Activated naive CD8-positive, alpha-beta T cell treated with anti-CD3 and anti-CD28 coated beads for 36 hours (primary cell): Measurements from ENCODE around the gene CTXND1. TPM values are rescaled to one million over a fixed set of nuclear protein-coding genes. Genes with fewer than 3 reads are reported as not detected.

Experiments used
- DNase-seq: peaks from one replicate; pipeline ENCODE4 v3.0.0; 2021
- H3K27ac Mint-ChIP-seq: one replicate; pipeline ENCODE4 v1.8.0; 2022; ENCODE audit warnings: mild to moderate bottlenecking, moderate library complexity, mixed read lengths
- H3K27me3 Mint-ChIP-seq: one replicate; pipeline ENCODE4 v1.8.0; 2022; ENCODE audit warnings: mild to moderate bottlenecking, mixed read lengths
- H3K36me3 Mint-ChIP-seq: one replicate; pipeline ENCODE4 v1.8.0; 2021; ENCODE audit warnings: mild to moderate bottlenecking, mixed read lengths
- H3K4me1 Mint-ChIP-seq: one replicate; pipeline ENCODE4 v1.8.0; 2021; ENCODE audit warnings: mixed read lengths
- H3K4me3 Mint-ChIP-seq: one replicate; pipeline ENCODE4 v1.8.0; 2022; ENCODE audit warnings: mild to moderate bottlenecking, moderate library complexity, mixed read lengths
- H3K9me3 Mint-ChIP-seq: one replicate; pipeline ENCODE4 v1.8.0; 2022; ENCODE audit warnings: mixed read lengths
- total RNA-seq, 2 experiments: library from RNA; stranded (reverse); gene quantifications; one replicate each; pipeline ENCODE4 v1.2.3, GENCODE V29; 2021

The CTXND1 gene
- total RNA-seq, 2 experiments from 2014 or later, result not detected

DNA sequence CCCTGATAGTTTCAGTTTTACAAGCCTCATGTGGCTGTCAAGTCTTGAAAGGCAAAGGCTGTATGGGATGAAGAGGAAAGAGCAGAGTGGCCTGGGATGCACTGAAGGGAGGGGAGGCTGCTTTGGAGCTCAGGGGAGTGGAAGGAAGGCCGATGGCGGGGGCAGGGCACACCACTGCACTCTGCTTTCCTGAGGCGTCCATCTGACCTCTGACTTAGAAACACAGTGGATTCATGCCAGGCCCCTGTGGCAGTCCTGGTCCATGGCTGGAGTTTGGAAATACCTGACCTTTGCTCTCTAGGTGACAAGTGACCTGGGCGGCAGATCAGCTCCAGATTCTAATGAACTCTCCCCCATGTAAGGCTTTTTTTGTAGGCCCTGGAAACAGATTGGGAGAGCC is 80.2 kb downstream of the CTXND1 start:
- H3K27me3 Mint-ChIP-seq, result no peaks in the 10 kb centered on the region
- peaks cover 1% of the 10 kb centered on the region for H3K4me1 Mint-ChIP-seq
- H3K9me3 Mint-ChIP-seq, result no peaks in the 10 kb centered on the region
- no peak overlapping the region for H3K4me3 Mint-ChIP-seq
- no peak overlapping the region for H3K27ac Mint-ChIP-seq
- DNase-seq, result no peak
- peaks cover 8% of the 10 kb centered on the region for H3K36me3 Mint-ChIP-seq

DNA sequence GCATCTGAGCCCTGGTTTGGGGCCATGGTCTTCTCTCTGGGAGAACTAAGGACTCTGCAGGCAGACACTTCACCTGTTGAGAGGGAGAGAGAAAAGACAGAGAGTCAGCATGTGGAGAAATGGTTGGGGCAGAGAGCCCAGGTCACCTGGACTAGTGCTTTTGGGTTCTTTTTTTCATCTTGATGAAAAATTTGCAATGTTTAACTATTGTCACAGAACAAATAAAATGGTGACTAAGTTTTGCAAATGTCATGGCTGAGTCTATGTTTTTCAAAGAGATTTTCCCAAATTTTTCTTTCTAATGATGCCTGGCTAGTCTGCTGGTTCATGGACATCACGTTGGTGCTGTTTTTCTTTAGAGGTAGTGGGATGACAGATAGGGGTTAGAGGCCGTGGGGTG is 81.4 kb downstream of the CTXND1 start:
- H3K4me1 Mint-ChIP-seq, result peaks cover 1% of the 10 kb centered on the region
- H3K27me3 Mint-ChIP-seq, result no peaks in the 10 kb centered on the region
- peaks cover 7% of the 10 kb centered on the region for H3K36me3 Mint-ChIP-seq
- H3K9me3 Mint-ChIP-seq, result no peaks in the 10 kb centered on the region
- DNase-seq, result no peak
- no peak overlapping the region for H3K27ac Mint-ChIP-seq
- no peak overlapping the region for H3K4me3 Mint-ChIP-seq

DNA sequence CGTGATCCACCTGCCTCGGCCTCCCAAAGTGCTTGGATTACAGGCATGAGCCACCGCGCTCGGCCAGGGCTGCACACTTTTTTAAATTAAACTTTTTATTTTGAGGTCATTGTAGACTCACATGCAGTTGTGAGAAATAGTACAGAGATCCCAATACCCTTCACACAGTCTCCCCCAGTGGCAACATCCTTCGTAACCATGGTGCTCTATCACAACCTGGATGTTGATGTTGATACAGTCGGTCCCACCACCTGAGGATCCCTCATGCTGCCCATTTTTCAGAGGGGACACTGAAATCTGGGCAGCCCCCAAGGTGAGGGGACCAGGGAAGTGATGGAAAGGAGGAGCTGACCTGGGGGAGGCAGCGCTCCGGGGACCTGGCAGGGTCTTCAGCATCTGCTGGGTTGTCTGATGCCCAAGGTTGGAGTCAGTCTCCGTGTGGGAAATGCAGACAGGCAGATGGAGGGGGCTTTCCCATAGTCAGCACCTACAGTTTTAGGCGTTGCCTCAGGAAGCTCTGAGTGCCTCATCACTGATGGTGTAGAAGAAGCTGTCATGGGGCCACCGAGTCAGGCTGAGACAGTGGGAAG is 82.2 kb downstream of the CTXND1 start:
- Mint-ChIP-seq H3K9me3 (no peaks in the 10 kb centered on the region), H3K4me3 (no peak overlapping the region), H3K27ac (no peak overlapping the region), H3K27me3 (no peaks in the 10 kb centered on the region), H3K36me3 (peaks cover 7% of the 10 kb centered on the region), H3K4me1 (peaks cover 1% of the 10 kb centered on the region)
- DNase-seq, result no peak

DNA sequence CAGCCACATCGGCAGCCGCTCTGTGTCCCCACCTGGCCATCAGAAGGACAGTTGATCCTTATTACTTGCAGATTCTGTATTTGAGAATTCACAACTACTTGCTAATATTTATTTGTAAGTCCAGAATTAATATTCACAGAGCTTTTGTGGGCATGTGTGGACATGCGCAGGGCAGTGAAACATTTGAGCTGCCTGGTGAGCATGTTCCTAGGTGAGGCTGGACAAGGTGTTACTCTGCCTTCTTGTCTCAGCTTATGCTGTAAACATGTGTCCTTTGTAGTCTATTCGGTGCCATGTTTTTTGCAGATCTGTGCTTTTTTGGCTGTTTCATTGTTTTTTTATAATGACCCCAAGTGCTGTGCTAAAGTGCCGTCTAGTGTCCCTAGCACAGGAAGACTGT is 83.6 kb downstream of the CTXND1 start:
- Mint-ChIP-seq H3K27me3 (no peaks in the 10 kb centered on the region), H3K36me3 (peaks cover 12% of the 10 kb centered on the region), H3K9me3 (no peaks in the 10 kb centered on the region), H3K27ac (no peak overlapping the region), H3K4me3 (no peak overlapping the region), H3K4me1 (peaks cover 1% of the 10 kb centered on the region)
- no peak for DNase-seq

DNA sequence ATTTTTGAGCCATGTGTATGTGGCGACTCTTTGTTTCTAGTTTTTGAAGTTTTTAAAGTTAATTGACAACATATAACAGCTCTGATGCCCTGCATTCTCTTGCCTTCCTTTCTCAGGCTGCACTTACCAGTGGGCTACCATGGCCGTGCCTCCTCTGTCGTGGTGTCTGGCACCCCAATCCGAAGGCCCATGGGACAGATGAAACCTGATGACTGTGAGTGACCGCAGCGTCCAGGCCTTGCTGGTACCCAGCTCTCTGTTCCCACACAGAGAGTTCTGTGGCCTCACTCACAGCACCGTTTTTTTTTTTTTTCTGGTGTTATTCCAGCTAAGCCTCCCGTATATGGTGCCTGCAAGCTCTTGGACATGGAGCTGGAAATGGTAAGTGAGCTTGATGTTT is 84.1 kb downstream of the CTXND1 start:
- H3K36me3 Mint-ChIP-seq, result peaks cover 17% of the 10 kb centered on the region
- no peak overlapping the region for H3K27ac Mint-ChIP-seq
- no peaks in the 10 kb centered on the region for H3K4me1 Mint-ChIP-seq
- no peak for DNase-seq
- H3K27me3 Mint-ChIP-seq, result no peaks in the 10 kb centered on the region
- H3K4me3 Mint-ChIP-seq, result no peak overlapping the region
- H3K9me3 Mint-ChIP-seq, result no peaks in the 10 kb centered on the region

DNA sequence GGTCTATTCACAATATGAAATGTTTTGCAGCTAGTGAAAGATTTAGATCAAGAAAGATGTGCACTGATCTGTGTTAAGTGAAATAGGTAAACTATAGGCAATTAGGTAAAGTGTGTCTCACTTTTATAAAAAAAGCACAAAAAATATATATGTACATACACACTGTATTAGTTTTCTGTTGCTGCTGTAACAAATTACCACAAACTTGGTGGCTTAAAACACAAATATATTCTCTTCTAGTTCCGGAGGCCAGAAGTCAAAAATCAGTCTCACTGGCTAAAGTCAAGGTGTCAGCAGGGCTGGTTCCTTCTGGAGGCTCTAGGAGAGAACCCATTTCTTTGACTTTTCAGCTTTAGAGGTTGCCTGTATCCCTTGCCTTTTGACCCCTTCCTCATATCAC is 88.1 kb downstream of the CTXND1 start:
- peaks cover 17% of the 10 kb centered on the region for H3K4me1 Mint-ChIP-seq
- H3K4me3 Mint-ChIP-seq, result no peak overlapping the region
- H3K27ac Mint-ChIP-seq, result no peak overlapping the region
- no peaks in the 10 kb centered on the region for H3K27me3 Mint-ChIP-seq
- DNase-seq, result no peak
- H3K36me3 Mint-ChIP-seq, result peaks cover 41% of the 10 kb centered on the region
- no peaks in the 10 kb centered on the region for H3K9me3 Mint-ChIP-seq

DNA sequence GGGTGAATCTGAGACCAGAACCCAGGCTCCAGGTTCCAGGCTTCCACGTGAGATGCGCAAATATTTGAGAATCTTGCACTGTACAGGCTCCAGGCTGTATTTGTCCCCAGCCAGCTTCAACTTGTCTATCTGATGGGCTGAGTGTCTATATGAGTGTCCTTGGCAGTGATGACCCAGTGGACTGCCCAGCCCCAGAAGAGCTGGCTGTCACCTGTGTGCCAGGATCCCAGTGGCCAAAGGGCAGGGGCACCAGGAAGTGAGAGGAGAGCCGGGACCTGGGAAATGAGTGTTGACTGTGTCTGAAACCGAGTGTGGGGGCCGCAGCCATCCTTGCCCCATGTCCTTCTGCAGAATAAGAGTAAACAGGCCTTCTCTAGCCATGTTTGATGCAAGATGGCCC is 88.8 kb downstream of the CTXND1 start:
- H3K27ac Mint-ChIP-seq, result no peak overlapping the region
- H3K4me1 Mint-ChIP-seq, result peaks cover 17% of the 10 kb centered on the region
- DNase-seq, result no peak
- H3K4me3 Mint-ChIP-seq, result no peak overlapping the region
- H3K27me3 Mint-ChIP-seq, result no peaks in the 10 kb centered on the region
- no peaks in the 10 kb centered on the region for H3K9me3 Mint-ChIP-seq
- peaks cover 44% of the 10 kb centered on the region for H3K36me3 Mint-ChIP-seq

DNA sequence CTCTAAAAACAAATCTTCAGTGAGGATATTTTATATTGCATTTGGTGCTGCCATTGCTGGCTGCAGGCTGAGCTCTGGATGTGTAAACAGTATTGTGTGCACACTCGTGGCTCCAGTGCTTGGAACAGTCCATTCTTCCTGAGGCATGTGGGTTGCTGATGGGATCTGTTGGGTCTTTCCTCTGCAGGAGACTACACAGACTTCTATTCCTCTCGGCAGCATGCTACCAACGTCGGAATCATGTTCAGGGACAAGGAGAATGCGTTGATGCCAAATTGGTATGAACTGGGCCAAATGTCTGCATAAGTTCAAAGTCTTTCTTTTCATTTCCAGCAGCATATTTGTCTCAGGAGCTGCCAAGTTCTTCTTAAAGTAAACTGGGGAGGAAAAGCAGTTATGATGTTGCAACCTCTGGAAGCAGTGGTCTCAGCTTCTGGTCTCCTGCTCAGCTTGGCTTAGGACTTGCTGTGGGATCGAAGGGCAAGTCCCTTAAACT is 89.9 kb downstream of the CTXND1 start:
- Mint-ChIP-seq H3K4me1 (peaks cover 17% of the 10 kb centered on the region), H3K4me3 (no peak overlapping the region), H3K36me3 (peaks cover 44% of the 10 kb centered on the region), H3K9me3 (no peaks in the 10 kb centered on the region), H3K27ac (no peak overlapping the region), H3K27me3 (no peaks in the 10 kb centered on the region)
- no peak for DNase-seq

DNA sequence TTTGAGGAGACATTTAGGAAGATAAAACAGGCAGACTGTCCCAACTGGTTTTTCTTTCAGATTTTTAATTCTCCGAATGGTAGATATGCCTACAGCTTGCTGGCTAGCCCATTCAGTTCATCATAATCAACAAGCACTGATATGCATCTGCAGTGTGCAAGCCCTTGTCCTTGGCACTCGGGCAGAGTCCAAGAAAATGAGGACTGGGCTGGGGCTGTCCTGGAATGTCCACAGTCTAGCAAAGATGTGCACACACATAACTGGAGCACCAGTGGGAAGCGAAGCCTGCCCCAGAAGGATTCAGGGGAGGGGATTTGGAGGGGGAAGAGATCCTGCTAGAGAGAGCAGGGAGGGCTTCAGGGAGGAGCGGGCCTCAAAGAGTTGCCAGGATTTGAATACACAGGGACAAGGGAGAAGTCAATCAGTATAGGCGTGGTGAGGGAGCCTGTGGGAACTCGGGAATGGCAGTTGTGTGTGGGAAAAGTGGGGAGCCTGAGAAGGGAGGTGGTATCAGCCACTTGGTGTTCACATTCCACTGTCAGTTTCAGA is 90.5 kb downstream of the CTXND1 start:
- no peak overlapping the region for H3K4me3 Mint-ChIP-seq
- H3K36me3 Mint-ChIP-seq, result peaks cover 44% of the 10 kb centered on the region
- peaks cover 17% of the 10 kb centered on the region for H3K4me1 Mint-ChIP-seq
- no peak for DNase-seq
- no peaks in the 10 kb centered on the region for H3K9me3 Mint-ChIP-seq
- H3K27me3 Mint-ChIP-seq, result no peaks in the 10 kb centered on the region
- H3K27ac Mint-ChIP-seq, result no peak overlapping the region

DNA sequence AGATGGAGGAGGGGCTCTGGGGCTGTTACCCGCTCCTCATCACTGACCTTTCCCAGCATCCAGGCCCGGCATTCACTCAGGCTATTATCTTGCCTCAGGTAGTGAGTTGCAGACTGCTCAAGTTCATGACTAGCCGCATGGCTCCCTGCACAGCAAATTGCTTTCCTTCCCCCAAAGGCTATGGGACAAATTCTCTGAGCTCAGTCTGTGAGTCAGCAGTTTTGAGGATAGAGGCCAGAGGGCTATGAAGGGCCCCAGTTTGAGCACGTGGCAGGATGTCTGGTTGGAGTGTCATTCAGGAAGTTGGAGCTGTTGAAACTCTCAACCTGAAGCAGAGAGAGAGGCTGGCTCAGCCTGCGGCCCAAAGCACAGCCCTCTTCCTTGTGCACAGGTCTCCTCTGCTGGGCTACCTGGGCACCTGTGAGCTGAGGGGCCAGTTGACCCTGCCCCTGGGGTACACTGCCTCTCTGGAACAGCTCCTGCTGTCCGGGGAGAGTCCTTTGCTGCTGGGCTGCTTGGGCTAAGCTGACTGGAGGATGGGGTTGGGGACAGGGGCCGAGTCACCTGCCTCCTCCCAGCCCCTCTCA is 91.3 kb downstream of the CTXND1 start:
- peaks cover 17% of the 10 kb centered on the region for H3K4me1 Mint-ChIP-seq
- peak overlapping the region; percentile 29 for H3K4me3 Mint-ChIP-seq
- no peaks in the 10 kb centered on the region for H3K27me3 Mint-ChIP-seq
- peaks cover 44% of the 10 kb centered on the region for H3K36me3 Mint-ChIP-seq
- H3K27ac Mint-ChIP-seq, result peak overlapping the region; percentile 66
- no peaks in the 10 kb centered on the region for H3K9me3 Mint-ChIP-seq
- peak; percentile 33 for DNase-seq

DNA sequence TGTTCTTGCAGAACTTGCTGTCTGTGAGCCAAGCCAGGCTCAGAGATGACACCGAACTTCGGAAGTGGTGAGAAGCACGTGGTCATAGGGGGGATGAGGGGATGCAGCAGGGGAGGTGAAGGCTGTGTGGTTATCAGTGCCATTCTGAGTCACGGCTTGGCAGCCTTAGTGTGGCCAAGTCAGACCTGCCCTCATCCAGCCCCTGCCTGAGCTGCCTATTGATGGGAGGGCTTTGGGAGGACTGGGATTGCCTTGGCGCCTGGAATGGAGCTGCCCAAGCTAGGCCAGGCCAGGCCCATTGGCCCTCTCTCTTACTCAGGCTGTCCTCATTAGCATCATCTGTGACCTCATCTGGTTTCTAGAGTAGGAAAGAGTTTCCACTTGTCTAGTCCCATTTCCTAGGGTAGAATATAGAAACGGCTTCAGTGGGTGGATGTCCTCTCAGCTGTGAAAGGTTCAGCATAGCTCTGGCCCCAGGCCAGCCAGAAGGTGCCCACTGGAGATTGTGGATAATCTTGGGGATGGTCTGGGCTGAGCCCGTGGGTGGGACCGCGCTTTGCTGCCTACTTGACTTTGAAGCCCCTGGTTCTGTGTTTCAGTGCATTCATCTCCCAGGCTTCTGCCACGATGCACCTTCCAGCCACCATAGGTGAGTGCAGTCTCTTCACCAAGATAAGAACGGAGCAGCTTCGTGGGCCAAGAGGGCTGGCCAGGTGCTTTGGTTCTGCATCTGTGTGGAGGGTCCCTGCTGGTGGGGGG is 92.0 kb downstream of the CTXND1 start:
- Mint-ChIP-seq H3K4me1 (peaks cover 21% of the 10 kb centered on the region), H3K27me3 (no peaks in the 10 kb centered on the region)

DNA sequence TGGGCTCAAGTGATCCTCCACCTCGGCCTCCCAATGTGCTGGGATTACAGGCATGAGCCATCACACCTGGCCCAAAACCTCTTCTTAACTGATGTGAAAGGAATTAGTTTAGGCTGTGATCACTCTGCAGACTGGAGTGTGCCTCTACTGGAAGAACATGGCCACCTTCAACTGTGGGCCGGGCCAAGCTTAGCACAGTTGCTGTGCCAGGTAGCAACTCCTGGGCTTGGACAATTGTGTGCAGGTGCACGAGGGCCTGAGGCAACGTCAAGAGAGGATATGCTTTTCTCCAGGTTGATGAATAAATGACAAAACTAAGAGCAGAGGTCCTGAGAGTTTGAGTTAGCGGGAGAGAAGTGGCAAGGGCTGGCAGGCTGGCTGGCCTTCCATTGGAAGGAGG is 92.7 kb downstream of the CTXND1 start:
- DNase-seq, result no peak
- Mint-ChIP-seq H3K27ac (no peak overlapping the region), H3K27me3 (no peaks in the 10 kb centered on the region), H3K4me1 (peaks cover 26% of the 10 kb centered on the region), H3K9me3 (no peaks in the 10 kb centered on the region), H3K36me3 (peaks cover 57% of the 10 kb centered on the region), H3K4me3 (no peak overlapping the region)

More for the DNA sequence above, 92.0 kb downstream of the CTXND1 start:
- DNase-seq, result peak; percentile 20
- no peaks in the 10 kb centered on the region for H3K9me3 Mint-ChIP-seq
- peaks cover 50% of the 10 kb centered on the region for H3K36me3 Mint-ChIP-seq
- H3K27ac Mint-ChIP-seq, result peak overlapping the region; percentile 66
- no peak overlapping the region for H3K4me3 Mint-ChIP-seq

DNA sequence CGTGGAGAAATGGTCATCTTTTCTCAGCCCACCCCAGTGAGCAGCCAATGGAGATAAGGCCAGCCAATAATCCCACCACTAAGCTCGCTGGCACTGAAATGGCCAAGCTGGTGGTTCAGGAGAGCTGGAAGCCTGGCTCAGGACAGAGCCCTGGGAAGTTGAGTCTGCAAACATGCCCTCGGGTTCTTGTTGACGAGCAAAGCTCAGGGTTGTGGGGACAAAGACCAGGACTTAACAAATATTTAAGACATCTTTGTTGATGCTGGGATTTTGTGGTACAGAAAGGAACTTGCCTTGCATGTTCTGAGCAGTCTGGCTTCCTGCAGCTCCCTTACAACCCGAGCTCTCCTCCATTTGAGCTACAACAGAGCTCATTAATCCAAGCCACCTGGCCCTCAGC is 94.8 kb downstream of the CTXND1 start:
- no peak for DNase-seq
- Mint-ChIP-seq H3K4me1 (peaks cover 38% of the 10 kb centered on the region), H3K27ac (no peak overlapping the region), H3K4me3 (no peak overlapping the region), H3K27me3 (no peaks in the 10 kb centered on the region), H3K36me3 (peaks cover 45% of the 10 kb centered on the region), H3K9me3 (no peaks in the 10 kb centered on the region)

DNA sequence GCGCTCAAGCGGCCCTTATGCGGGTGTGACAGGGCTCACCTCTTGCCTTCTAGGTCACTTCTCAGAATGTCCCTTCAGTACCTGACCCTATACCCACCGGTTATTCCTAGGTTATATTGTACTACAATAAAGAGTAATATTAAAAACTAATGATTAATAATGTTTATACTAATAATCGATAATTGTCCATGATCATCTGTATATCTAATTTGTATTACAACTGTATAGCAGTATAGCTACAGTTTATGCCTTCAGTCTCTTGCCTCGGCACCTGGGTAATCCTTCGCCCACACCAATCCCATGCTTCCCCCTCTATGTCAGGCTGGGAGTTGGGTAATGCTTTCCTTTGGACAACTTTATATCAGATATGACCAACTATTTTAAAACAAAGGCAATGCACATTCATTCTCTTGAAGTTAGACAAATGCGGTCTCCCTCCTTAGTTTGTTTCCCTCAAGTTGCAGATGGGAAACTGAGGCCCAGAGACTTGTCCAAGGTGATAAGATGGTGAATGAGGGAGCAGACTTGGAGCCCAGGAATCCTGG is 95.8 kb downstream of the CTXND1 start:
- H3K4me1 Mint-ChIP-seq, result peaks cover 43% of the 10 kb centered on the region
- peaks cover 39% of the 10 kb centered on the region for H3K36me3 Mint-ChIP-seq
- H3K4me3 Mint-ChIP-seq, result no peak overlapping the region
- H3K9me3 Mint-ChIP-seq, result no peaks in the 10 kb centered on the region
- no peak overlapping the region for H3K27ac Mint-ChIP-seq
- H3K27me3 Mint-ChIP-seq, result no peaks in the 10 kb centered on the region
- DNase-seq, result no peak
